ENCODE data around the gene ANTXR2. TPM values are rescaled to one million over a fixed set of nuclear protein-coding genes. Genes with fewer than 3 reads are reported as not detected.

Gene ANTXR2
- total RNA-seq, 1 donor: 23.8 TPM

GRCh38 chr4:80098635-80099034, 25.6 kb upstream of the ANTXR2 start:
- H3K4me1 ChIP-seq (ENCODE audit: insufficient read depth, low read length): peaks cover 2% of the 10 kb centered on the region
- H3K4me3 ChIP-seq (ENCODE audit: low read length): no peak overlapping the region
- H3K9me3 ChIP-seq (ENCODE audit: low read depth, low read length): no peaks in the 10 kb centered on the region
- H3K27me3 ChIP-seq (ENCODE audit: insufficient read depth, low read length): no peaks in the 10 kb centered on the region

- H3K4me1 ChIP-seq (ENCODE audit: insufficient read depth, low read length): no peaks in the 10 kb centered on the region
- H3K9me3 ChIP-seq (ENCODE audit: low read depth, low read length): no peaks in the 10 kb centered on the region
- H3K4me3 ChIP-seq (ENCODE audit: low read length): no peak overlapping the region
- H3K27me3 ChIP-seq (ENCODE audit: insufficient read depth, low read length): no peaks in the 10 kb centered on the region
These were observed 24.6 kb upstream of the ANTXR2 start for GRCh38 chr4:80097400-80098177.

- Histone ChIP-seq H3K9me3 (ENCODE audit: low read depth, low read length) (no peaks in the 10 kb centered on the region), H3K4me1 (ENCODE audit: insufficient read depth, low read length) (no peaks in the 10 kb centered on the region), H3K4me3 (ENCODE audit: low read length) (no peak overlapping the region), H3K27me3 (ENCODE audit: insufficient read depth, low read length) (no peaks in the 10 kb centered on the region)
These were observed 23.3 kb upstream of the ANTXR2 start for GRCh38 chr4:80096175-80096850.

- no peaks in the 10 kb centered on the region for H3K27me3 ChIP-seq (ENCODE audit: insufficient read depth, low read length)
These were observed 21.2 kb upstream of the ANTXR2 start for GRCh38 chr4:80094191-80094590.

GRCh38 chr4:80093563-80093962, 20.5 kb upstream of the ANTXR2 start:
- H3K9me3 ChIP-seq (ENCODE audit: low read depth, low read length): no peaks in the 10 kb centered on the region
- H3K27me3 ChIP-seq (ENCODE audit: insufficient read depth, low read length): no peaks in the 10 kb centered on the region
- no peaks in the 10 kb centered on the region for H3K4me1 ChIP-seq (ENCODE audit: insufficient read depth, low read length)
- no peak overlapping the region for H3K4me3 ChIP-seq (ENCODE audit: low read length)

More at GRCh38 chr4:80094191-80094590, 21.2 kb upstream of the ANTXR2 start:
- H3K4me3 ChIP-seq (ENCODE audit: low read length): no peak overlapping the region
- H3K4me1 ChIP-seq (ENCODE audit: insufficient read depth, low read length): no peaks in the 10 kb centered on the region
- no peaks in the 10 kb centered on the region for H3K9me3 ChIP-seq (ENCODE audit: low read depth, low read length)

- Histone ChIP-seq H3K27me3 (ENCODE audit: insufficient read depth, low read length) (no peaks in the 10 kb centered on the region), H3K4me3 (ENCODE audit: low read length) (no peak overlapping the region), H3K9me3 (ENCODE audit: low read depth, low read length) (no peaks in the 10 kb centered on the region), H3K4me1 (ENCODE audit: insufficient read depth, low read length) (no peaks in the 10 kb centered on the region)
These were observed 19.8 kb upstream of the ANTXR2 start for GRCh38 chr4:80092847-80093246.

- H3K9me3 ChIP-seq (ENCODE audit: low read depth, low read length): no peaks in the 10 kb centered on the region
- H3K27me3 ChIP-seq (ENCODE audit: insufficient read depth, low read length): no peaks in the 10 kb centered on the region
- no peak overlapping the region for H3K4me3 ChIP-seq (ENCODE audit: low read length)
- H3K4me1 ChIP-seq (ENCODE audit: insufficient read depth, low read length): no peaks in the 10 kb centered on the region
These were observed 19.1 kb upstream of the ANTXR2 start for GRCh38 chr4:80092088-80092487.

- Histone ChIP-seq H3K4me1 (ENCODE audit: insufficient read depth, low read length) (no peaks in the 10 kb centered on the region), H3K9me3 (ENCODE audit: low read depth, low read length) (no peaks in the 10 kb centered on the region), H3K4me3 (ENCODE audit: low read length) (no peak overlapping the region), H3K27me3 (ENCODE audit: insufficient read depth, low read length) (no peaks in the 10 kb centered on the region)
These were observed 18.7 kb upstream of the ANTXR2 start for GRCh38 chr4:80091688-80092087.

GRCh38 chr4:80091184-80091583, 18.2 kb upstream of the ANTXR2 start:
- Histone ChIP-seq H3K4me1 (ENCODE audit: insufficient read depth, low read length) (no peaks in the 10 kb centered on the region), H3K9me3 (ENCODE audit: low read depth, low read length) (no peaks in the 10 kb centered on the region), H3K27me3 (ENCODE audit: insufficient read depth, low read length) (no peaks in the 10 kb centered on the region), H3K4me3 (ENCODE audit: low read length) (no peak overlapping the region)

- H3K4me1 ChIP-seq (ENCODE audit: insufficient read depth, low read length): no peaks in the 10 kb centered on the region
- H3K9me3 ChIP-seq (ENCODE audit: low read depth, low read length): no peaks in the 10 kb centered on the region
- no peak overlapping the region for H3K4me3 ChIP-seq (ENCODE audit: low read length)
- H3K27me3 ChIP-seq (ENCODE audit: insufficient read depth, low read length): no peaks in the 10 kb centered on the region
These were observed 17.1 kb upstream of the ANTXR2 start for GRCh38 chr4:80090090-80090489.

GRCh38 chr4:80088471-80088870, 15.4 kb upstream of the ANTXR2 start:
- Histone ChIP-seq H3K4me3 (ENCODE audit: low read length) (no peak overlapping the region), H3K4me1 (ENCODE audit: insufficient read depth, low read length) (no peaks in the 10 kb centered on the region), H3K27me3 (ENCODE audit: insufficient read depth, low read length) (no peaks in the 10 kb centered on the region), H3K9me3 (ENCODE audit: low read depth, low read length) (no peaks in the 10 kb centered on the region)

GRCh38 chr4:80086296-80086695, 13.3 kb upstream of the ANTXR2 start:
- Histone ChIP-seq H3K9me3 (ENCODE audit: low read depth, low read length) (no peaks in the 10 kb centered on the region), H3K27me3 (ENCODE audit: insufficient read depth, low read length) (no peaks in the 10 kb centered on the region), H3K4me3 (ENCODE audit: low read length) (no peak overlapping the region), H3K4me1 (ENCODE audit: insufficient read depth, low read length) (no peaks in the 10 kb centered on the region)

GRCh38 chr4:80085081-80085480, 12.1 kb upstream of the ANTXR2 start:
- Histone ChIP-seq H3K4me1 (ENCODE audit: insufficient read depth, low read length) (peaks cover 5% of the 10 kb centered on the region), H3K9me3 (ENCODE audit: low read depth, low read length) (no peaks in the 10 kb centered on the region), H3K4me3 (ENCODE audit: low read length) (no peak overlapping the region), H3K27me3 (ENCODE audit: insufficient read depth, low read length) (no peaks in the 10 kb centered on the region)

GRCh38 chr4:80082693-80083092, 9.7 kb upstream of the ANTXR2 start:
- H3K9me3 ChIP-seq (ENCODE audit: low read depth, low read length): no peaks in the 10 kb centered on the region
- peaks cover 29% of the 10 kb centered on the region for H3K4me1 ChIP-seq (ENCODE audit: insufficient read depth, low read length)
- H3K27me3 ChIP-seq (ENCODE audit: insufficient read depth, low read length): no peaks in the 10 kb centered on the region
- H3K4me3 ChIP-seq (ENCODE audit: low read length): no peak overlapping the region

GRCh38 chr4:80081566-80081965, 8.5 kb upstream of the ANTXR2 start:
- no peaks in the 10 kb centered on the region for H3K27me3 ChIP-seq (ENCODE audit: insufficient read depth, low read length)
- peaks cover 33% of the 10 kb centered on the region for H3K4me1 ChIP-seq (ENCODE audit: insufficient read depth, low read length)
- no peak overlapping the region for H3K4me3 ChIP-seq (ENCODE audit: low read length)
- no peaks in the 10 kb centered on the region for H3K9me3 ChIP-seq (ENCODE audit: low read depth, low read length)

All from mononuclear cell (primary cell).